Prostate gland (tissue), 2 donors: Measurements from ENCODE around the gene ADAMTS1. TPM values are rescaled to one million over a fixed set of nuclear protein-coding genes. Genes with fewer than 3 reads are reported as not detected.

Source experiments
- DNase-seq: peaks from one replicate; pipeline ENCODE4 v3.0.0-alpha.2; 2019; ENCODE audit warnings: low spot score
- H3K27ac ChIP-seq, 2 donors: fragments of 200-600 bp; sonication (generic); 2 replicates each; pipeline ENCODE4 v1.5.1; 2017 to 2019
- H3K27me3 ChIP-seq: fragments of 200-600 bp; sonication (generic); replicated peaks from 2 replicates; pipeline ENCODE4 v1.5.1; 2019; ENCODE audit not compliant: insufficient read depth
- H3K36me3 ChIP-seq, 2 donors: fragments of 200-600 bp; sonication (generic); 1 replicate in 1 of 2; 2 replicates in 1 of 2; pipeline versions ENCODE4 v1.5.1 to v1.8.1; 2017 to 2019
- H3K4me1 ChIP-seq: fragments of 200-600 bp; sonication (generic); replicated peaks from 2 replicates; pipeline ENCODE4 v1.5.1; 2019
- H3K4me3 ChIP-seq, 2 donors: fragments of 200-600 bp; sonication (generic); 2 replicates each; pipeline ENCODE4 v1.5.1; 2017 to 2019
- H3K9me3 ChIP-seq: fragments of 200-600 bp; sonication (generic); 2 replicates; pipeline ENCODE4 v1.5.1; 2017
- CTCF ChIP-seq, 4 experiments: fragments of 200-600 bp in 2 of 4; fragments of 450-650 bp in 2 of 4; sonication (generic) in 2 of 4; IDR thresholded peaks; 1 replicate in 3 of 4; 2 replicates in 1 of 4; pipeline ENCODE4 v1.5.1; 2016 to 2019; ENCODE audit warnings: antibody characterized with exemption in 4 of 4, mild to moderate bottlenecking in 2 of 4, moderate library complexity in 2 of 4
- POLR2A ChIP-seq: fragments of 450-650 bp; IDR thresholded peaks from one replicate; pipeline ENCODE4 v1.6.1; 2016; ENCODE audit warnings: antibody characterized with exemption, mild to moderate bottlenecking
- POLR2AphosphoS5 ChIP-seq: sonication (generic); formaldehyde crosslinking; IDR thresholded peaks from one replicate; pipeline ENCODE4 v1.6.1; 2017; ENCODE audit warnings: antibody characterized with exemption
- WGBS: methylation state at CpG from one replicate; pipeline ENCODE4 v1.1.5; 2018; 5-methylcytosine and 5-hydroxymethylcytosine counted together
- intact Hi-C: fragments of 100-400 bp; cut with DNase I; formaldehyde crosslinking; loops from one replicate; pipeline ENCODE4 v1.14.2; 2022
- total RNA-seq, 2 donors: library from RNA; depleted of rRNA; stranded (reverse); fragments of >200 nt; gene quantifications; one replicate each; pipeline ENCODE4 v1.1.0, GENCODE V29; 2016

ADAMTS1 gene
- total RNA-seq, 2 donors from 2014 or later: 19.4 to 110 TPM

- Histone ChIP-seq H3K4me3 (no peak overlapping the region), H3K27me3 (no peaks in the 10 kb centered on the region), H3K27ac (no peak overlapping the region), H3K36me3 (no peaks in the 10 kb centered on the region), H3K9me3 (no peaks in the 10 kb centered on the region), H3K4me1 (no peaks in the 10 kb centered on the region)
- TF ChIP-seq POLR2AphosphoS5 (no peak), CTCF (IDR thresholded peaks at IDR 0.05) (no peak), POLR2A (no peak)
- intact Hi-C loops: no loop called here
- WGBS: 80% methylated on average over 5 of the region's 5 CpGs
- no peak for DNase-seq
These were observed 38.4 kb downstream of the ADAMTS1 start for GRCh38 chr21:26806801-26807295.

- no peak for DNase-seq
- H3K27ac ChIP-seq: no peak overlapping the region
- WGBS: 68% methylated on average over 5 of the region's 5 CpGs
- TF ChIP-seq POLR2AphosphoS5 (no peak), CTCF (IDR thresholded peaks at IDR 0.05) (no peak), POLR2A (no peak)
- H3K27me3 ChIP-seq: no peaks in the 10 kb centered on the region
- H3K9me3 ChIP-seq: no peaks in the 10 kb centered on the region
- intact Hi-C loops: loop anchor here (5.0 kb wide), 1 partner anchor 37 kb away; no protein-coding TSS in a partner anchor
- no peaks in the 10 kb centered on the region for H3K36me3 ChIP-seq
- no peak overlapping the region for H3K4me3 ChIP-seq
- no peaks in the 10 kb centered on the region for H3K4me1 ChIP-seq
These were observed 40.2 kb downstream of the ADAMTS1 start for GRCh38 chr21:26804895-26805609.

- no peaks in the 10 kb centered on the region for H3K27me3 ChIP-seq
- H3K4me1 ChIP-seq: no peaks in the 10 kb centered on the region
- no peak overlapping the region for H3K4me3 ChIP-seq
- WGBS: 13% methylated on average over 1 of the region's 1 CpG
- H3K9me3 ChIP-seq: no peaks in the 10 kb centered on the region
- peak; percentile 40 for TF ChIP-seq POLR2AphosphoS5
- TF ChIP-seq POLR2A: no peak
- TF ChIP-seq CTCF (IDR thresholded peaks at IDR 0.05): no peak
- intact Hi-C loops: loop anchor here (5.0 kb wide), 1 partner anchor 41 kb away; no protein-coding TSS in a partner anchor
- no peak for DNase-seq
- no peaks in the 10 kb centered on the region for H3K36me3 ChIP-seq
- H3K27ac ChIP-seq: peak overlapping the region; percentile 62 to 71
These were observed 43.7 kb downstream of the ADAMTS1 start for GRCh38 chr21:26801498-26801897.

- no peaks in the 10 kb centered on the region for H3K36me3 ChIP-seq
- DNase-seq: no peak
- no peaks in the 10 kb centered on the region for H3K4me1 ChIP-seq
- WGBS: 37% methylated on average over 9 of the region's 9 CpGs
- TF ChIP-seq POLR2AphosphoS5 (no peak), CTCF (IDR thresholded peaks at IDR 0.05) (no peak), POLR2A (no peak)
- no peaks in the 10 kb centered on the region for H3K9me3 ChIP-seq
- intact Hi-C loops: loop anchor here (5.0 kb wide), 1 partner anchor 41 kb away; no protein-coding TSS in a partner anchor
- H3K27ac ChIP-seq: peak overlapping the region; percentile 62 to 71
- H3K27me3 ChIP-seq: no peaks in the 10 kb centered on the region
- H3K4me3 ChIP-seq: no peak overlapping the region
These were observed 44.2 kb downstream of the ADAMTS1 start for GRCh38 chr21:26800970-26801431.
